ENCODE results near the gene BSG. TPM values are rescaled to one million over a fixed set of nuclear protein-coding genes. Genes with fewer than 3 reads are reported as not detected.

Gene BSG
- total and polyA plus RNA-seq, 2 experiments from 2014 or later = 957 to 973 TPM

DNA sequence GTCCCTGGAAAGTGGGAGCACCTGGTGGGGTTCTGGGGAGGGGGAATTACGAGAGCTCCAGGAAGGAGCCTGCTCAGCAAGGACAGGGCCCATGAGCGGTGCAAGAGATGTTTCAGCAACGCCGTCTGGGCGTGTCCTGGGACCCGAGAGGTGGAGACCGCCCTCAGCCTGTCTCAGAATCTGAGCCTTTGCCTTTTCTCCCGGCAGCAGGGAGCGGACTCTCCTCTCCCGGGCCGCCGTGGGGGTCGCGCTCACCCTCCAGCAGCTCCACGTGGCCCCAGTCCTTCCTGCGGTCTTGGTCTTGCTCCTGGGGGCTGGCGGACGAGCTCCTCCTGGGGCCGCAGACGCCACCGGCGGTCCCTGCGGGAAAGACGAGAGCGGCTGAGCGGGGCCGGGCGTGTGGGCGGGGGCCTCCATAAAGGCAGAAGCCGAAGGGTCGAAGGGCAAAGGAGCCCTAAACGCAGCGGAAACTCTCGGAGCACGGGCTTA, 60.2 kb downstream of the BSG start:
- peak overlapping the region; percentile 98 for H3K4me3 ChIP-seq
- H3K27me3 ChIP-seq (ENCODE audit: insufficient read depth) = no peaks in the 10 kb centered on the region; the same call in 1 of the 2 replicates
- H3K36me3 Mint-ChIP-seq (ENCODE audit: low read depth) = peaks cover 39% of the 10 kb centered on the region
- peak overlapping the region; percentile 32; the same call in 1 of the 2 replicates for H3K27ac ChIP-seq (ENCODE audit: low read depth)
- ATAC-seq (peak; percentile 67), DNase-seq (ENCODE audit: low spot score) (peak; percentile 72)
- no peaks in the 10 kb centered on the region; the same call in 1 of the 2 replicates for H4K20me1 ChIP-seq (replicated peaks; ENCODE audit: insufficient read depth)
- H3K4me1 ChIP-seq (ENCODE audit: insufficient read depth) = peaks cover 3% of the 10 kb centered on the region; the same call in 1 of the 2 replicates
- peaks cover 32% of the 10 kb centered on the region for H3K79me2 ChIP-seq (replicated peaks; ENCODE audit: insufficient read depth)
- peak overlapping the region; percentile 98 for H3K4me2 ChIP-seq
- peaks cover 5% of the 10 kb centered on the region; the same call in 1 of the 2 replicates for H3K36me3 ChIP-seq (ENCODE audit: insufficient read depth)
- H3K4me1 Mint-ChIP-seq = peaks cover 8% of the 10 kb centered on the region; the same call in 1 of the 3 replicates
- peak overlapping the region; percentile 96 for H2AFZ ChIP-seq
- TF ChIP-seq, protein P1, sequence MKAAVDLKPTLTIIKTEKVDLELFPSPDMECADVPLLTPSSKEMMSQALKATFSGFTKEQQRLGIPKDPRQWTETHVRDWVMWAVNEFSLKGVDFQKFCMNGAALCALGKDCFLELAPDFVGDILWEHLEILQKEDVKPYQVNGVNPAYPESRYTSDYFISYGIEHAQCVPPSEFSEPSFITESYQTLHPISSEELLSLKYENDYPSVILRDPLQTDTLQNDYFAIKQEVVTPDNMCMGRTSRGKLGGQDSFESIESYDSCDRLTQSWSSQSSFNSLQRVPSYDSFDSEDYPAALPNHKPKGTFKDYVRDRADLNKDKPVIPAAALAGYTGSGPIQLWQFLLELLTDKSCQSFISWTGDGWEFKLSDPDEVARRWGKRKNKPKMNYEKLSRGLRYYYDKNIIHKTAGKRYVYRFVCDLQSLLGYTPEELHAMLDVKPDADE (IDR thresholded peaks at IDR 0.05) = 0 out of 2 replicates have a peak, but pooled peaks have one; percentile 26
- TF ChIP-seq ZNF331 (CRISPR knock-in tag; IDR thresholded peaks at IDR 0.05; ENCODE audit: low read depth) = no peak
- H3K4me3 Mint-ChIP-seq = peak overlapping the region; percentile 99
- no peaks in the 10 kb centered on the region for H3K9me2 ChIP-seq (ENCODE audit: insufficient read depth)
- no peaks in the 10 kb centered on the region for H3K9me3 Mint-ChIP-seq
- H3K27ac Mint-ChIP-seq = peak overlapping the region; percentile 94
- H3F3A ChIP-seq (replicated peaks; ENCODE audit: low read depth) = 0 out of 2 replicates have a peak, but pooled peaks cover 5% of the 10 kb centered on the region
- peaks cover 22% of the 10 kb centered on the region for H3K27me3 Mint-ChIP-seq (ENCODE audit: insufficient read depth, low read depth, poor library complexity)

Other genes with a start within 250 kb of the BSG start
- 37.9 and 41.3 TPM in 2 replicates for gene MIER2, start 227.8 kb upstream of the BSG start, total RNA-seq (2014; rRNA removed; shearing (Covaris generic))
- 30.2 and 34.0 TPM in 2 replicates for gene MIER2, start 227.8 kb upstream of the BSG start, polyA plus RNA-seq (2016; fragmentation: Nextera tagmentation; extraction: Ambion mirVana)
- 10.6 and 12.5 TPM in 2 replicates for gene C2CD4C, start 163.4 kb upstream of the BSG start, total RNA-seq (2014; rRNA removed; shearing (Covaris generic))
- 2.1 and 2.6 TPM in 2 replicates for gene C2CD4C, start 163.4 kb upstream of the BSG start, polyA plus RNA-seq (2016; fragmentation: Nextera tagmentation; extraction: Ambion mirVana)
- gene SHC2, start 111.6 kb upstream of the BSG start, total RNA-seq (2014; rRNA removed; shearing (Covaris generic)) = 2.9 and 4.6 TPM in 2 replicates
- 2.2 and 2.6 TPM in 2 replicates for gene SHC2, start 111.6 kb upstream of the BSG start, polyA plus RNA-seq (2016; fragmentation: Nextera tagmentation; extraction: Ambion mirVana)
- gene MADCAM1, start 76.1 kb upstream of the BSG start, total RNA-seq (2014; rRNA removed; shearing (Covaris generic)) = 1.0 and 2.5 TPM in 2 replicates
- 2.1 and 3.3 TPM in 2 replicates for gene MADCAM1, start 76.1 kb upstream of the BSG start, polyA plus RNA-seq (2016; fragmentation: Nextera tagmentation; extraction: Ambion mirVana)
- 29.0 and 38.4 TPM in 2 replicates for gene TPGS1, start 65.1 kb upstream of the BSG start, total RNA-seq (2014; rRNA removed; shearing (Covaris generic))
- gene TPGS1, start 65.1 kb upstream of the BSG start, polyA plus RNA-seq (2016; fragmentation: Nextera tagmentation; extraction: Ambion mirVana) = 11.9 and 14.9 TPM in 2 replicates
- 146 and 148 TPM in 2 replicates for gene CDC34, start 40.8 kb upstream of the BSG start, total RNA-seq (2014; rRNA removed; shearing (Covaris generic))
- gene CDC34, start 40.8 kb upstream of the BSG start, polyA plus RNA-seq (2016; fragmentation: Nextera tagmentation; extraction: Ambion mirVana) = 114 and 118 TPM in 2 replicates
- gene GZMM, start 28.5 kb upstream of the BSG start, total RNA-seq (2014; rRNA removed; shearing (Covaris generic)) = not detected in 2 replicates
- 0.29 TPM in 1 of 2 replicates, not detected in the other for gene GZMM, start 28.5 kb upstream of the BSG start, polyA plus RNA-seq (2016; fragmentation: Nextera tagmentation; extraction: Ambion mirVana)
- gene HCN2, start 17.3 kb downstream of the BSG start, total RNA-seq (2014; rRNA removed; shearing (Covaris generic)) = 2.9 and 3.7 TPM in 2 replicates
- gene HCN2, start 17.3 kb downstream of the BSG start, polyA plus RNA-seq (2016; fragmentation: Nextera tagmentation; extraction: Ambion mirVana) = 0.06 and 0.14 TPM in 2 replicates
- 120 and 148 TPM in 2 replicates for gene POLRMT, start 60.9 kb downstream of the BSG start, total RNA-seq (2014; rRNA removed; shearing (Covaris generic))
- 98.0 and 125 TPM in 2 replicates for gene POLRMT, start 60.9 kb downstream of the BSG start, polyA plus RNA-seq (2016; fragmentation: Nextera tagmentation; extraction: Ambion mirVana)
- 0.31 and 2.8 TPM in 2 replicates for gene FGF22, start 67.3 kb downstream of the BSG start, total RNA-seq (2014; rRNA removed; shearing (Covaris generic))
- gene FGF22, start 67.3 kb downstream of the BSG start, polyA plus RNA-seq (2016; fragmentation: Nextera tagmentation; extraction: Ambion mirVana) = 1.0 and 1.1 TPM in 2 replicates
- gene RNF126, start 90.6 kb downstream of the BSG start, total RNA-seq (2014; rRNA removed; shearing (Covaris generic)) = 80.5 and 112 TPM in 2 replicates
- 91.7 and 95.7 TPM in 2 replicates for gene RNF126, start 90.6 kb downstream of the BSG start, polyA plus RNA-seq (2016; fragmentation: Nextera tagmentation; extraction: Ambion mirVana)
- 10.1 and 12.5 TPM in 2 replicates for gene FSTL3, start 103.8 kb downstream of the BSG start, total RNA-seq (2014; rRNA removed; shearing (Covaris generic))
- gene FSTL3, start 103.8 kb downstream of the BSG start, polyA plus RNA-seq (2016; fragmentation: Nextera tagmentation; extraction: Ambion mirVana) = 2.9 and 3.1 TPM in 2 replicates
- gene PRSS57, start 122.9 kb downstream of the BSG start, total RNA-seq (2014; rRNA removed; shearing (Covaris generic)) = not detected in 2 replicates
- 0.21 and 0.34 TPM in 2 replicates for gene PRSS57, start 122.9 kb downstream of the BSG start, polyA plus RNA-seq (2016; fragmentation: Nextera tagmentation; extraction: Ambion mirVana)
- 21.7 and 26.1 TPM in 2 replicates for gene PALM, start 136.3 kb downstream of the BSG start, total RNA-seq (2014; rRNA removed; shearing (Covaris generic))
- 3.8 and 4.8 TPM in 2 replicates for gene PALM, start 136.3 kb downstream of the BSG start, polyA plus RNA-seq (2016; fragmentation: Nextera tagmentation; extraction: Ambion mirVana)
- 0.23 and 0.28 TPM in 2 replicates for gene MISP, start 178.5 kb downstream of the BSG start, total RNA-seq (2014; rRNA removed; shearing (Covaris generic))
- gene MISP, start 178.5 kb downstream of the BSG start, polyA plus RNA-seq (2016; fragmentation: Nextera tagmentation; extraction: Ambion mirVana) = 0.27 and 0.40 TPM in 2 replicates
- 539 and 552 TPM in 2 replicates for gene PTBP1, start 224.9 kb downstream of the BSG start, total RNA-seq (2014; rRNA removed; shearing (Covaris generic))
- gene PTBP1, start 224.9 kb downstream of the BSG start, polyA plus RNA-seq (2016; fragmentation: Nextera tagmentation; extraction: Ambion mirVana) = 632 and 705 TPM in 2 replicates
- 74.7 and 81.1 TPM in 2 replicates for gene PLPPR3, start 249.4 kb downstream of the BSG start, total RNA-seq (2014; rRNA removed; shearing (Covaris generic))
- 13.6 and 14.8 TPM in 2 replicates for gene PLPPR3, start 249.4 kb downstream of the BSG start, polyA plus RNA-seq (2016; fragmentation: Nextera tagmentation; extraction: Ambion mirVana)